HepG2 (cell line): Measurements from ENCODE around the gene ESYT2. TPM values are rescaled to one million over a fixed set of nuclear protein-coding genes. Genes with fewer than 3 reads are reported as not detected.

ENCODE experiments used
- ARID2 ChIP-seq: sonication (generic); formaldehyde crosslinking; IDR thresholded peaks from 2 replicates; pipeline ENCODE4 v1.8.1; 2022; ENCODE audit warnings: mild to moderate bottlenecking, missing genetic modification reagents, borderline replicate concordance
- BRCA1 ChIP-seq: sonication (generic); formaldehyde crosslinking; IDR thresholded peaks from 2 replicates; pipeline ENCODE4 v1.4.0; 2020; ENCODE audit warnings: missing genetic modification reagents
- DNMT3B ChIP-seq: conservative IDR thresholded peaks from 2 replicates; pipeline ENCODE4 v1.6.1; 2016; ENCODE audit warnings: missing biosample characterization, control low read depth
- E2F5 ChIP-seq: sonication (generic); formaldehyde crosslinking; conservative IDR thresholded peaks from 2 replicates; pipeline ENCODE4 v1.4.0; 2020; ENCODE audit warnings: missing genetic modification reagents
- GABPA ChIP-seq, 2 experiments: IDR thresholded peaks; 2 replicates each; pipeline ENCODE4 v1.6.1; 2011 to 2016; ENCODE audit warnings: low read depth in 2 of 2, low read length in 1 of 2, missing biosample characterization in 1 of 2, missing genetic modification characterization in 1 of 2
- HIC2 ChIP-seq: sonication (generic); formaldehyde crosslinking; IDR thresholded peaks from 2 replicates; pipeline ENCODE4 v1.9.0; 2022; ENCODE audit warnings: low read depth, missing genetic modification reagents
- IRF2 ChIP-seq: IDR thresholded peaks from 2 replicates; pipeline ENCODE4 v1.6.1; 2018; ENCODE audit warnings: missing genetic modification reagents, missing compliant biosample characterization
- MED8 ChIP-seq: sonication (generic); formaldehyde crosslinking; IDR thresholded peaks from 2 replicates; pipeline ENCODE4 v1.8.1; 2023; ENCODE audit warnings: mild to moderate bottlenecking, missing genetic modification reagents; ENCODE audit not compliant: insufficient replicate concordance
- NAIF1 ChIP-seq: sonication (generic); formaldehyde crosslinking; IDR thresholded peaks from 2 replicates; pipeline ENCODE4 v1.5.0; 2020; ENCODE audit warnings: mild to moderate bottlenecking, missing genetic modification reagents, borderline replicate concordance
- NFIC ChIP-seq: IDR thresholded peaks from 2 replicates; pipeline ENCODE4 v1.6.1; 2012; ENCODE audit warnings: mild to moderate bottlenecking, low read length, inconsistent platforms
- PHF21A ChIP-seq: sonication (generic); formaldehyde crosslinking; IDR thresholded peaks from 2 replicates; pipeline ENCODE4 v1.5.0; 2020; ENCODE audit warnings: mild to moderate bottlenecking, missing genetic modification reagents
- PRPF4 ChIP-seq: fragments of 200-400 bp; formaldehyde crosslinking; IDR thresholded peaks from 2 replicates; pipeline ENCODE4 v1.6.1; 2016; ENCODE audit warnings: low read length, low read depth; ENCODE audit not compliant: poor library complexity, severe bottlenecking
- SMAD3 ChIP-seq: sonication (generic); formaldehyde crosslinking; IDR thresholded peaks from 2 replicates; pipeline ENCODE4 v1.4.0; 2020; ENCODE audit warnings: missing genetic modification reagents
- SMYD3 ChIP-seq: sonication (generic); formaldehyde crosslinking; IDR thresholded peaks from 2 replicates; pipeline ENCODE4 v1.8.1; 2023; ENCODE audit warnings: mild to moderate bottlenecking, missing genetic modification reagents
- SPEN ChIP-seq: sonication (generic); formaldehyde crosslinking; IDR thresholded peaks from 2 replicates; pipeline ENCODE4 v1.5.1; 2020; ENCODE audit warnings: low read depth, mild to moderate bottlenecking, missing genetic modification reagents
- THAP11 ChIP-seq: IDR thresholded peaks from 2 replicates; pipeline ENCODE4 v1.6.1; 2016; ENCODE audit warnings: missing biosample characterization, missing genetic modification reagents
- WIZ ChIP-seq: sonication (generic); formaldehyde crosslinking; IDR thresholded peaks from 2 replicates; pipeline ENCODE4 v1.5.1; 2020; ENCODE audit warnings: mild to moderate bottlenecking, missing genetic modification reagents
- ZMYM3 ChIP-seq: sonication (generic); formaldehyde crosslinking; IDR thresholded peaks from 2 replicates; pipeline ENCODE4 v1.5.1; 2020; ENCODE audit warnings: mild to moderate bottlenecking, missing genetic modification reagents
- ZNF20 ChIP-seq: sonication (generic); formaldehyde crosslinking; IDR thresholded peaks from 2 replicates; pipeline ENCODE4 v1.4.0; 2020; ENCODE audit warnings: mild to moderate bottlenecking, moderate library complexity, missing genetic modification reagents
- ZNF546 ChIP-seq: sonication (generic); formaldehyde crosslinking; conservative IDR thresholded peaks from 2 replicates; pipeline ENCODE4 v1.8.1; 2023; ENCODE audit warnings: mild to moderate bottlenecking, missing genetic modification reagents
- ZNF547 ChIP-seq: sonication (generic); formaldehyde crosslinking; IDR thresholded peaks from 2 replicates; pipeline ENCODE4 v1.5.1; 2020; ENCODE audit warnings: mild to moderate bottlenecking, missing genetic modification reagents
- ZNF780A ChIP-seq: sonication (generic); formaldehyde crosslinking; IDR thresholded peaks from 2 replicates; pipeline ENCODE4 v1.8.0; 2022; ENCODE audit warnings: mild to moderate bottlenecking, missing genetic modification reagents, moderate library complexity
- ZNF839 ChIP-seq: sonication (generic); formaldehyde crosslinking; IDR thresholded peaks from 2 replicates; pipeline ENCODE4 v1.4.0; 2020; ENCODE audit warnings: missing genetic modification reagents, mild to moderate bottlenecking, borderline replicate concordance
- polyA plus RNA-seq, 8 experiments: library from polyadenylated mRNA; depleted of rRNA in 3 of 8; stranded (reverse) in 7 of 8; unstranded in 1 of 8; fragments of >200 nt; fragmentation: Illumina TruSeq in 4 of 8; extraction: Trizol in 4 of 8; gene quantifications; 2 replicates each; pipeline versions ENCODE4 v1.2.1 to v1.2.3, GENCODE V29; 2011 to 2016; ENCODE audit warnings: low read depth in 4 of 8, missing spikeins in 1 of 8, mixed read lengths in 1 of 8; ENCODE audit not compliant: insufficient read depth in 1 of 8
- total RNA-seq, 5 experiments: library from RNA; depleted of rRNA; stranded (reverse); fragments of >200 nt; fragmentation: Illumina TruSeq; extraction: Trizol; gene quantifications; 2 replicates each; pipeline ENCODE4 v1.2.3, GENCODE V29; 2016; ENCODE audit warnings: low read depth in 1 of 5
- TF ChIP-seq, protein P1 (sequence below): sonication (generic); formaldehyde crosslinking; IDR thresholded peaks from 2 replicates; pipeline ENCODE4 v1.4.0; 2020; ENCODE audit warnings: missing genetic modification reagents

ESYT2 gene
- total and polyA plus RNA-seq, 2 of the 13 experiments (the other 11 are each of a cell fraction or from before 2014, with no cell fraction given), result 28.5 to 37.3 TPM

- no peak for TF ChIP-seq NAIF1 (CRISPR knock-in tag)
- peak; percentile 95 for TF ChIP-seq SMYD3 (CRISPR knock-in tag)
- peak; percentile 21; the same call in 1 of the 2 replicates for TF ChIP-seq SMAD3 (CRISPR knock-in tag)
- TF ChIP-seq, protein P1, sequence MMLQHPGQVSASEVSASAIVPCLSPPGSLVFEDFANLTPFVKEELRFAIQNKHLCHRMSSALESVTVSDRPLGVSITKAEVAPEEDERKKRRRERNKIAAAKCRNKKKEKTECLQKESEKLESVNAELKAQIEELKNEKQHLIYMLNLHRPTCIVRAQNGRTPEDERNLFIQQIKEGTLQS (CRISPR knock-in tag), result peak; percentile 43; the same call in 1 of the 2 replicates
- peak; percentile 55; the same call in 1 of the 2 replicates for TF ChIP-seq ZNF839 (CRISPR knock-in tag)
- TF ChIP-seq ZNF780A (CRISPR knock-in tag), result no peak
- no peak for TF ChIP-seq GABPA (IDR thresholded peaks at IDR 0.05; ENCODE audit: low read depth, low read length)
- TF ChIP-seq GABPA (CRISPR knock-in tag; IDR thresholded peaks at IDR 0.05; ENCODE audit: low read depth), result 0 out of 2 replicates have a peak, but pooled peaks have one; percentile 19
- peak; percentile 76 for TF ChIP-seq ARID2 (CRISPR knock-in tag)
- peak; percentile 85 for TF ChIP-seq ZMYM3 (CRISPR knock-in tag)
- 0 out of 2 replicates have a peak, but pooled peaks have one; percentile 33 for TF ChIP-seq DNMT3B (CRISPR knock-in tag)
- peak; percentile 78 for TF ChIP-seq PHF21A (CRISPR knock-in tag)
- no peak for TF ChIP-seq E2F5 (CRISPR knock-in tag)
- peak; percentile 65 for TF ChIP-seq IRF2
- TF ChIP-seq ZNF547, result peak; percentile 86
- 0 out of 2 replicates have a peak, but pooled peaks have one; percentile 62 for TF ChIP-seq BRCA1
- peak; percentile 41; the same call in 1 of the 2 replicates for TF ChIP-seq THAP11
- TF ChIP-seq SPEN (CRISPR knock-in tag), result peak; percentile 74
- TF ChIP-seq ZNF20, result no peak
- TF ChIP-seq ZNF546 (CRISPR knock-in tag), result no peak
- TF ChIP-seq PRPF4, result no peak
- TF ChIP-seq MED8 (CRISPR knock-in tag), result no peak
- no peak for TF ChIP-seq NFIC
- TF ChIP-seq WIZ (CRISPR knock-in tag), result 0 out of 2 replicates have a peak, but pooled peaks have one; percentile 47
- TF ChIP-seq HIC2, result peak; percentile 92
These were observed 10.7 kb downstream of the ESYT2 start (continued) for GRCh38 chr7:158818325-158819213.
